ENCODE data around the gene FBXO24.

GRCh38 chr7:100641860-100642533 is 55.9 kb downstream of the FBXO24 start:
- TF ChIP-seq, protein P1, sequence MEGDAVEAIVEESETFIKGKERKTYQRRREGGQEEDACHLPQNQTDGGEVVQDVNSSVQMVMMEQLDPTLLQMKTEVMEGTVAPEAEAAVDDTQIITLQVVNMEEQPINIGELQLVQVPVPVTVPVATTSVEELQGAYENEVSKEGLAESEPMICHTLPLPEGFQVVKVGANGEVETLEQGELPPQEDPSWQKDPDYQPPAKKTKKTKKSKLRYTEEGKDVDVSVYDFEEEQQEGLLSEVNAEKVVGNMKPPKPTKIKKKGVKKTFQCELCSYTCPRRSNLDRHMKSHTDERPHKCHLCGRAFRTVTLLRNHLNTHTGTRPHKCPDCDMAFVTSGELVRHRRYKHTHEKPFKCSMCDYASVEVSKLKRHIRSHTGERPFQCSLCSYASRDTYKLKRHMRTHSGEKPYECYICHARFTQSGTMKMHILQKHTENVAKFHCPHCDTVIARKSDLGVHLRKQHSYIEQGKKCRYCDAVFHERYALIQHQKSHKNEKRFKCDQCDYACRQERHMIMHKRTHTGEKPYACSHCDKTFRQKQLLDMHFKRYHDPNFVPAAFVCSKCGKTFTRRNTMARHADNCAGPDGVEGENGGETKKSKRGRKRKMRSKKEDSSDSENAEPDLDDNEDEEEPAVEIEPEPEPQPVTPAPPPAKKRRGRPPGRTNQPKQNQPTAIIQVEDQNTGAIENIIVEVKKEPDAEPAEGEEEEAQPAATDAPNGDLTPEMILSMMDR (IDR thresholded peaks at IDR 0.05; ENCODE audit: insufficient read depth, low read depth, low read length): no peak
- TF ChIP-seq EZH2 (IDR thresholded peaks at IDR 0.05; ENCODE audit: insufficient read depth, low read length): no peak
